Cardiac septum (tissue), 1 donor: ENCODE data around the gene SH3PXD2B. TPM values are rescaled to one million over a fixed set of nuclear protein-coding genes. Genes with fewer than 3 reads are reported as not detected.
"Not testable (repeated sequence)": the region's sequence is repeated elsewhere in the genome, so short reads cannot be mapped to it uniquely, and the experiment has no call there.

ENCODE experiments used
- DNase-seq: peaks from one replicate; pipeline ENCODE4 v3.0.0-alpha.2; 2020; ENCODE audit warnings: low spot score
- intact Hi-C: fragments of 100-400 bp; cut with DNase I; formaldehyde crosslinking; loops from one replicate; pipeline ENCODE4 v1.14.0; 2022
- total RNA-seq: library from RNA; stranded (reverse); fragmentation: NEBNext Ultra II Directional; extraction: Animal tissue kit (Norgen Biotek cat#: 25700); gene quantifications from one replicate; pipeline ENCODE4 v1.2.1, GENCODE V29; 2021
- donor health status: DM: no; HTN: no; CAD: no.

The SH3PXD2B gene
- total RNA-seq, 1 donor from 2014 or later = 5.1 TPM

GRCh38 chr5:172336264-172336663, 118.1 kb downstream of the SH3PXD2B start:
- DNase-seq = no peak
- intact Hi-C loops = no loop called here

- intact Hi-C loops = no loop called here
- no peak for DNase-seq
These were observed 118.6 kb downstream of the SH3PXD2B start for GRCh38 chr5:172335721-172336120.

GRCh38 chr5:172334641-172335040, 119.7 kb downstream of the SH3PXD2B start:
- intact Hi-C loops = no loop called here
- no peak for DNase-seq

- intact Hi-C loops = no loop called here
- DNase-seq = no peak
These were observed 120.1 kb downstream of the SH3PXD2B start for GRCh38 chr5:172334196-172334595.

GRCh38 chr5:172326901-172327300, 127.4 kb downstream of the SH3PXD2B start:
- peak; percentile 58 for DNase-seq
- intact Hi-C loops = not testable (repeated sequence)

GRCh38 chr5:172325452-172325851, 128.9 kb downstream of the SH3PXD2B start:
- intact Hi-C loops = no loop called here
- DNase-seq = no peak

- intact Hi-C loops = no loop called here
- DNase-seq = no peak
These were observed 132.0 kb downstream of the SH3PXD2B start for GRCh38 chr5:172322028-172322965.

GRCh38 chr5:172321593-172321992, 132.7 kb downstream of the SH3PXD2B start:
- intact Hi-C loops = no loop called here
- no peak for DNase-seq

GRCh38 chr5:172319708-172320441, 134.4 kb downstream of the SH3PXD2B start:
- intact Hi-C loops = no loop called here
- DNase-seq = no peak

- intact Hi-C loops = no loop called here
These were observed 138.5 kb downstream of the SH3PXD2B start for GRCh38 chr5:172315587-172316493.

GRCh38 chr5:172313915-172314314, 140.4 kb downstream of the SH3PXD2B start:
- DNase-seq = no peak
- intact Hi-C loops = no loop called here

More at GRCh38 chr5:172315587-172316493, 138.5 kb downstream of the SH3PXD2B start:
- no peak for DNase-seq

GRCh38 chr5:172312286-172312685, 142.0 kb downstream of the SH3PXD2B start:
- no peak for DNase-seq
- intact Hi-C loops = no loop called here

- DNase-seq = no peak
- intact Hi-C loops = no loop called here
These were observed 142.7 kb downstream of the SH3PXD2B start for GRCh38 chr5:172311605-172312004.

- no peak for DNase-seq
- intact Hi-C loops = no loop called here
These were observed 143.3 kb downstream of the SH3PXD2B start for GRCh38 chr5:172311026-172311425.

- no peak for DNase-seq
- intact Hi-C loops = no loop called here
These were observed 148.9 kb downstream of the SH3PXD2B start for GRCh38 chr5:172305380-172305779.

GRCh38 chr5:172303572-172304335, 150.6 kb downstream of the SH3PXD2B start:
- DNase-seq = no peak
- intact Hi-C loops = no loop called here

- no peak for DNase-seq
- intact Hi-C loops = no loop called here
These were observed 151.2 kb downstream of the SH3PXD2B start for GRCh38 chr5:172303162-172303561.

GRCh38 chr5:172302047-172302710, 152.1 kb downstream of the SH3PXD2B start:
- intact Hi-C loops = no loop called here

More at GRCh38 chr5:172302047-172302710, 152.1 kb downstream of the SH3PXD2B start:
- no peak for DNase-seq
